Measurements from ENCODE around the gene TRAF2. TPM values are rescaled to one million over a fixed set of nuclear protein-coding genes. Genes with fewer than 3 reads are reported as not detected.

TRAF2 gene
- total RNA-seq, 1 experiment from 2014 or later: 12.1 TPM

GRCh38 chr9:136958473-136958872 is 72.2 kb downstream of the TRAF2 start:
- no peak for DNase-seq (ENCODE audit: extremely low read depth, low read depth)

GRCh38 chr9:136958898-136959850 is 72.9 kb downstream of the TRAF2 start:
- DNase-seq (ENCODE audit: extremely low read depth, low read depth): no peak

- no peak for DNase-seq (ENCODE audit: extremely low read depth, low read depth)
Observed at GRCh38 chr9:136960212-136960937, 74.1 kb downstream of the TRAF2 start.

GRCh38 chr9:136960938-136961275 is 74.6 kb downstream of the TRAF2 start:
- no peak for DNase-seq (ENCODE audit: extremely low read depth, low read depth)

GRCh38 chr9:136961279-136962065 is 75.2 kb downstream of the TRAF2 start:
- no peak for DNase-seq (ENCODE audit: extremely low read depth, low read depth)

- DNase-seq (ENCODE audit: extremely low read depth, low read depth): no peak
Observed at GRCh38 chr9:136962163-136962562, 75.8 kb downstream of the TRAF2 start.

- no peak for DNase-seq (ENCODE audit: extremely low read depth, low read depth)
Observed at GRCh38 chr9:136962701-136963248, 76.5 kb downstream of the TRAF2 start.

- no peak for DNase-seq (ENCODE audit: extremely low read depth, low read depth)
Observed at GRCh38 chr9:136963341-136963740, 77.0 kb downstream of the TRAF2 start.

GRCh38 chr9:136963751-136964150 is 77.4 kb downstream of the TRAF2 start:
- DNase-seq (ENCODE audit: extremely low read depth, low read depth): no peak

- DNase-seq (ENCODE audit: extremely low read depth, low read depth): no peak
Observed at GRCh38 chr9:136964171-136964689, 77.9 kb downstream of the TRAF2 start.

- DNase-seq (ENCODE audit: extremely low read depth, low read depth): no peak
Observed at GRCh38 chr9:136964833-136965422, 78.6 kb downstream of the TRAF2 start.

- no peak for DNase-seq (ENCODE audit: extremely low read depth, low read depth)
Observed at GRCh38 chr9:136965771-136966484, 79.6 kb downstream of the TRAF2 start.

GRCh38 chr9:136968333-136969127 is 82.2 kb downstream of the TRAF2 start:
- no peak for DNase-seq (ENCODE audit: extremely low read depth, low read depth)

GRCh38 chr9:136969150-136969549 is 82.8 kb downstream of the TRAF2 start:
- DNase-seq (ENCODE audit: extremely low read depth, low read depth): no peak

GRCh38 chr9:136969774-136970173 is 83.5 kb downstream of the TRAF2 start:
- DNase-seq (ENCODE audit: extremely low read depth, low read depth): no peak

GRCh38 chr9:136970361-136970760 is 84.0 kb downstream of the TRAF2 start:
- DNase-seq (ENCODE audit: extremely low read depth, low read depth): no peak

- DNase-seq (ENCODE audit: extremely low read depth, low read depth): no peak
Observed at GRCh38 chr9:136971746-136972145, 85.4 kb downstream of the TRAF2 start.

- DNase-seq (ENCODE audit: extremely low read depth, low read depth): no peak
Observed at GRCh38 chr9:136972335-136972734, 86.0 kb downstream of the TRAF2 start.

- no peak for DNase-seq (ENCODE audit: extremely low read depth, low read depth)
Observed at GRCh38 chr9:136972743-136973142, 86.4 kb downstream of the TRAF2 start.
